GM21447 (cell line): Measurements from ENCODE around the gene EMILIN3.

Experiments
- ATAC-seq: cut with Tn5 transposase; IDR thresholded peaks from one replicate; pipeline ENCODE4 v1.9.1; 2021; ENCODE audit not compliant: unreplicated experiment

Gene EMILIN3

GRCh38 chr20:41392295-41392694 lies 25.7 kb upstream of the EMILIN3 start:
- ATAC-seq: no peak

DNA sequence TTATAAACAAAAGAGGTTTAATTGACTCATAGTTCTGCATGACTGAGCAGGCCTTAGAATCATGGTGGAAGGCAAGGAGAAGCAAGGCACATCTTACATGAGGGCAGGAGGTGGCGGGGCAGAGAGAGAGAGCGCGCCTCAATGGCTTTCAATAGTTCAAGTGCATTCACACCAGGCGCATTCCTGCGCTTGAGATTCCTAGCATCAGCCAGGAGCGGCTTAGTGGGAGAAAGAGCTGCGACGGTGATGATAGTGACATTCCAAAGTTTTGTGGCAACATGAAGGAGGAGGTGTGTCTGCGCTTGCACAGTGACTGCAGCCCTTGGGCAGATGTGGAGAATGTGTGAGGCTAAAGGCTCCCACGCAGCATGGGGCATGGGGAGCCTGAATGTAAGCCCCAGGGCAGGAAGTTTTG lies 25.0 kb upstream of the EMILIN3 start:
- no peak for ATAC-seq

GRCh38 chr20:41390889-41391288 lies 24.3 kb upstream of the EMILIN3 start:
- no peak for ATAC-seq

- ATAC-seq: no peak
These were observed 20.8 kb upstream of the EMILIN3 start for GRCh38 chr20:41387444-41387851.

GRCh38 chr20:41386502-41387427 lies 20.1 kb upstream of the EMILIN3 start:
- ATAC-seq: no peak

GRCh38 chr20:41382791-41383305 lies 16.2 kb upstream of the EMILIN3 start:
- ATAC-seq: no peak

DNA sequence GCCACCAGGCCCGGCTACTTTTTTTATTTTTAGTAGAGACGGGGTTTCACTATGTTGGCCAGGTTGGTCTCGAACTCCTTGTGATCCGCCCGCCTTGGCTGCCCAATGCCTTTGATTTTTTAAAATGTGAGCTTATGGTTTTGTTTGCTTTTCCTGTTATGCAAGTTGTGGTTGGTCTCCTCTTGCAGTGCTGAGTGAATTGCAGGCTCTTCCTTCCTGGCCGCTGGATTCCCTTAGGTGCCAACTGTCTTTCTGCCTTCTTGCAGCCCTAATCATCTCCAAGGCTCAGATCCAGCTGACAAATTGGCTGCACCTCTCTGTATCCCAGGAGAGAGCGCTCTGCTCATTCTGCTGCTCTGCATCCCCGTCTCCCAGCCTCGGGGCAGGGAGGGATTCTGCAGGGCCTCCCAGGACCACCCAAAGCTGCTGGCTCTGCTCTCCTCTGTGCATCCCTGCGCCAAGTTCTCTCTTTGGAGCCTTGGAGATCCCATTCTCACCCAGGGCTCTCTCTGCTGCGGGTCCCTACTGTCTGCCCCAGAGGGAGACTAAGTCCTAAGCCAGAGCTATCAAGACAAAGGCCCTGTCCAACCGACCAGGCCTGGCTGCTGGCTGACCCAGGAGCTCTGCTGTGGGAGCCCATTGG lies 14.1 kb upstream of the EMILIN3 start:
- ATAC-seq: no peak

- no peak for ATAC-seq
These were observed 12.9 kb upstream of the EMILIN3 start for GRCh38 chr20:41379551-41379950.

DNA sequence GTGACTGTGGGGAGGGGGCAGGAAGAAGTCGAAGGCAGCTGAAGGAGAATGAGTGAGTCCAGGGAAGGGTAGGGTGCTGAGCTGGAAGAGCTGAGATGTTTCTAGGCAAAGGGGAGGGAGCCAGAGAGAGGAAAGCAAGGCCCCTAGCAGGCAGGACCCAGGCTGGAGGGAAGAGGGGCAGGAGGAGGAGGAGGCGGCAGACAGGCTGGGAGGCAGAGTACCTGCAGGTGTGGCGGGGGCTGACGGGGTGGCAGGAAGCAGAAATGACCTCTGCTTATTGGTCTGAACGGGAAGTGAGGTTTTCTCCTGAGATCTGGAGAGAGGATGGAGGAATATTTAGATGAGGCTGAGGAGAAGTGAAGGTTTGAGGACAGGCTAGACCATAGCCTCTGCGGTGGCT lies 10.7 kb upstream of the EMILIN3 start:
- ATAC-seq: no peak

DNA sequence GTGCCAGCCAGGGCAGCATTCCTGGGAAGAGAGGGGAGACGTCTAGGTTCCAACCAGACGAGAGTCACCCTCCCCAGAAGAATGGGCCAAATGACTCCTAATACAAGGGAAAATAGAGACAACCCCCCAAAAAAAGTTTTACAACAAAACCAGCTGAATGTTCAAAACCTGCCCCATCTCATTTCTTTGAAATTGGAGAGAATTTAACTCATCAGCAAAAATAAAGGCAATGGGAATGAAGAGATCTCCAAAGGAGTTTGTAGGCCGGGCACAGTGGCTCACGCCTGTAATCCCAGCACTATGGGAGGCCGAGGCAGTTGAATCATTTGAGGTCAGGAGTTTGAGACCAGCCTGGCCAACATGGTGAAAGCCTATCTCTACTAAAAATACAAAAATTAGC lies 9.7 kb upstream of the EMILIN3 start:
- ATAC-seq: no peak

GRCh38 chr20:41375846-41376245 lies 9.2 kb upstream of the EMILIN3 start:
- no peak for ATAC-seq

- no peak for ATAC-seq
These were observed 7.6 kb upstream of the EMILIN3 start for GRCh38 chr20:41373931-41374920.

GRCh38 chr20:41373251-41373783 lies 6.7 kb upstream of the EMILIN3 start:
- no peak for ATAC-seq

GRCh38 chr20:41371371-41371770 lies 4.8 kb upstream of the EMILIN3 start:
- ATAC-seq: no peak

GRCh38 chr20:41370176-41370575 lies 3.6 kb upstream of the EMILIN3 start:
- ATAC-seq: no peak

GRCh38 chr20:41369673-41370072 lies 3.1 kb upstream of the EMILIN3 start:
- ATAC-seq: no peak

GRCh38 chr20:41367956-41368355 lies 1.3 kb upstream of the EMILIN3 start:
- no peak for ATAC-seq

DNA sequence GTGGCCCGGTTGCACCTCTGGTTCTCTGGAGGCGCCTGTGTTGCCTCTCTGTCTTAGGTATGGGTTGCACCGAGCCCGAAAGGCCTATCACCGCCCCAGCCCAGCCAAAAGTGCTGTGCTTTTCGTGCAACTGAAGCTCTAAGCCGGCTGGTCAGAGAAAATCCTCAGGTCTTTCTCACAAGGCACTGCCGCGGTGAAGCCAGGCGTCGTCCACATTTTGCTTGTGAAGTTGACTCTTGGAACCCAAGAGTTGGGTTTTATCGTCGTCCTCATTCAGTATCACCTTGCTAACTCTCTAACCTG lies 726 bp upstream of the EMILIN3 start:
- no peak for ATAC-seq

DNA sequence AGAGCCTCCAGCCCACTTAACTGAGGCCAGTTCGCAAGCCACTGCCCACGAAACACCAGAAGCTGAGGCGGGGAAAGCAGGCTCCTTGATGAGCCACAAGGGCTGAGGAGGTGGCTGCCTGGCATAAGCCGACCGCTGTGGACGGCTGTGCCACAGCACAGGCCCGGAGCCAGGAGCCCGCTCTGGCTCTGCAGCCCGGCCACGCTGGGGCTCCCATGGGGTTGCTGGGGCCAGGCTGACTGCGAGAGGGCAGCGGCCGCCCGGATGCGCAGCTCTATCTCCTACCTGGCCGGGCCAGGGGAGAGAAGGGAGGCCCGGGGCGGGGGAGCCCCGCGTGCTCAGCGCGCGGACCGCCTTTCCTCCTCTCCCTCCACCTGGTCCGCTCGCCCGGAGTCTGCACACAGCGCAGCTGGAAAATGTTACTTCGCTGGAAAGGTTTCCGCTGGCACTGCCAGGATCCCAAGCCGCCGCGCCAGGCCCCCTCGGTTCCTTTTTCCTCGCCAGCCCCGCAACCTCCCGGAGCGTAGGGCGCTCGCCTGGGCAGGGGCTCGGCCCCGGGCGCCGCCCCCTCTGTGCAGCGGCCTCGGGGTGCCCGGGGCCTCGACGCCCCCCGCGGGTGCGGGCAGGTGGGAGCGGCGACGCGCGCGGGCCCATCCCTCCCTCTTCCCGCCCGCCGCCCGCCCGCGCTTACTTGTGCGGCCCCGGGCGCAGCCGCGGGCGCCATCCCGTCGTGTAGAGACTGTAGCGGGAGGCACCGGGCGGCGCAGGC lies 657 bp downstream of the EMILIN3 start:
- ATAC-seq: no peak
